GM19035 (cell line): ENCODE data around the gene LRBA.
"Not testable (repeated sequence)": the region's sequence is repeated elsewhere in the genome, so short reads cannot be mapped to it uniquely, and the experiment has no call there.

Experiments used
- ATAC-seq: cut with Tn5 transposase; IDR thresholded peaks from one replicate; pipeline ENCODE4 v1.9.1; 2021; ENCODE audit not compliant: unreplicated experiment

The LRBA gene

GRCh38 chr4:150386415-150386814, 628.7 kb downstream of the LRBA start:
- not testable (repeated sequence) for ATAC-seq

GRCh38 chr4:150385606-150386005, 629.5 kb downstream of the LRBA start:
- no peak for ATAC-seq

DNA sequence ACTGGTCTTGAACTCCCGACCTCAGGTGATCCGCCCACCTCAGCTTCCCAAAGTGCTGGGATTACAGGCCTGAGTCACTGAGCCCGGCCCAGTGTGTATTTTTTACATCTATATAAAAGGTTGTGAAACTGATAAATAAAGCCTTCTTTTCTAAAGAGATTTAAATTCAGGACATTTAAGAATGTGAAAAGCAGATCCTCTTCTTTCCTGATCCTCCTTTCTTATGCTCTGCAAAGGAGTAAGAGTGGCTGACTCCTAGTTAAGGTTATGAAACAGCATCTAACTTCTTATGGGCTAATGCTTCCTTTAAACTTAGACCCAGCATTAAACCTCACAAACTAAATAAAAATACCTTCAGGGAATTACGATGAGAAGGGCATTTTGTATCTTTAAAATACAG, 630.8 kb downstream of the LRBA start:
- ATAC-seq = no peak

DNA sequence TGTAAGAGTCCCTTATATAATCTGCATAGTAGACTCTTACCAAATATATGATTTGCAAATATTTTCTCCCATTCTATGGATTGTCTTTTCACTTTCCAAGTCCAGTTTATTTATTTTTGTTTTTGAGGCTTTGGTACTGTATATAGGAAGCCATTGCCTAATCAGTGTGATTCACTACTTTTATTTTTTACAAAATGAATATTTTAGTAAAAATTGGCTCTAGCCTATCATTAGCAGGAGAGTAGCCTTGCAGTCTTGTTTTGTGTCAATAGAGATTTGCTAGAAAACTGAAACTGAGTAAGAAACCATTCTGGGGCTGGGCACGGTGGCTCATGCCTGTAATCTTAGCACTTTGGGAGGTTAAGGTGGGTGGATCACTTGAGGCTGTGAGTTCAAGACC, 633.1 kb downstream of the LRBA start:
- no peak for ATAC-seq

DNA sequence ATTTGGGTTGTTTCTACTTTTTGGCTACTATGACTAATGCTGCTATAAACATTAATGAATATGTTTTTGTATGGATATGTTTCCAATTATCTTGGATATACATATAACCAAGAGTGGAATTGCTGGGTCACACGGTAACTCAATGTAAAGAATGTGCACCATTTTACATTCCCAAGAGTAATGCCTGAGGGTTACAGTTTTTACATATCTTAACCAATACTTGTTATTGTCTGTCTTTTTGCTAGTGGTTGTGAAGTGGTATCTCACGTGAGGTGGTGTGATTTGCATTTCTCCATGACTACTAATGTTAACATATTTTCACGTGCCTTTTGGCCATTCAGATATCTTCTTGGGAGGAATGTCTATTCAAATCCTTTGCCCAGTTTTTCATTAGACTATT, 633.5 kb downstream of the LRBA start:
- no peak for ATAC-seq

GRCh38 chr4:150381036-150381435, 634.0 kb downstream of the LRBA start:
- ATAC-seq = no peak

DNA sequence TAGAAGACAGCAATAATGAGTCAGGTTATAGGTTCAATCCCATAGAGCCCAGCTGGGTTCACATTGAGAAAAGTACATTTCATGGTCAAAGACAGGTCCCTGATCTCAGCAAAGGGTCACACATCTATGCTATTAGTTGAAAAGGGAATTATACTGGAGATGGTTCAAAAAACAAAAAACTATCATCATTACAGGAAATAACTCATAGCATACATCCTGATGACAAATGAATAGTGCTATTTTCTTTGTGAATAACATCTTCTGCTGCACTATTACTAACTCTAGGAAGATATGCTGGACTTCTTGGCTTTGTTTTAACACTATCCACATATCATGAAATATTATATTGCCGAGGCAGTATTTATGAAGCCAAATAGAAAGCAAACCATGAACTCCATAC, 635.6 kb downstream of the LRBA start:
- no peak for ATAC-seq

DNA sequence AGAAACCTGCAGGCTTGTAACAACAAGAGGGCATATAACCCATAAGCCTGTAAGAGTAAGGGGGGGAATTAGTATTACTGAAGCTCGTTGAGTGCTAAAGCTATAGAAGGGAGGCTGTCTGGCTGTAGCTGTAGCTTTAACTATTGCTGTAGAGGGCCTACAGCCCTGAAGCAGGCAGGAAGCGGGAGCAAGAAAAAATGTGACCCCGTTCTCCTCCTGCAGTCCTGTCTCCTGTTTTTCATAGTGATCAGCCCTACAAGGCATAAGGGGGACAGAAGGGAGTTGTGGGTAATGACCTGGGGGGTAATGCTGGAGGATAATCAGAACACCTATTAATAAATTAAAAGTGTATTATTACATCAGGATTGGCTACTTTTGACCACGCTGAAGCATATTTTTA, 640.1 kb downstream of the LRBA start:
- no peak for ATAC-seq

GRCh38 chr4:150371869-150372268, 643.2 kb downstream of the LRBA start:
- no peak for ATAC-seq

DNA sequence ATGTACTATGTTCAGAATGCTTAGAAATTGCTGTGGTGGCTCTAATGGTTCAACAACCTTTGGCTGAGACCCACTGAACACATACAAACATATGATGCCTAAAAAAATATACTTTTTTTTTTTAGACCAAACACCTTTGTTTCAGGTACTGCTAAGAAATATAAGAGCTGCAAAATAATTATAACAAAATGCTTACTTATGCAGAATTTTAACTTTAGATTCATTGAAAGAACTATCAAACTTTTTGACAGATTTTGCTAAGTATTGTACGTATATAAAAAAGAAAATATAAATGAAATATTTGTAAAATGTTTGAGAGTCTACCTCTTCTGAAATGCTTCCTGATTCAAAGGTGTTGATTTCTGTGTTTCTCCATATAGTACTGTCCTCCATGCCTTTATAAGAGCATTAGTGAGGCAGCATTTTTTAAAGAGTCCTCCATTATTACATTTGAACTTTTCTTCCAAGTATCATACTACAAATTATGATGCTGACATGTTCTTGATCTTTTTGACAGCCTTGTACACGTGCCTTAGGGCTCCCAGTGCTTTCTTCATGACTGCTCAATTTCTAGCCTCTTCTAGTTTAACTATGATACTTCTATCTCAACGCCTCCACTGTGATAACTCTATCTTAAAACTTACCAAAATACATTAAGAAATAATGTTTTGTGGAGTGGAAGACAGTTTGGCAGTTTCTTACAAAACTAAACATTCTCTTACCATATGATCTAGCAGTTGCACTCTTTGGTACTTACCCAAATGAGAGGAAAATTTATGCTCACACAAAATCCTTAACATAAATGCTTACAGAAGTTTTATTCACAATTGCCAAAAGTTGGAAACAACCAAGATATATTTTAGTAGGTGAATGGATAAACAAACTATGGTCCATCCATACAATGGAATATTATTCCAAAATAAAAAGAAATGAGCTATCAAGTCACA, 645.4 kb downstream of the LRBA start:
- no peak for ATAC-seq

- no peak for ATAC-seq
Measured at GRCh38 chr4:150368667-150369066, 646.4 kb downstream of the LRBA start.

DNA sequence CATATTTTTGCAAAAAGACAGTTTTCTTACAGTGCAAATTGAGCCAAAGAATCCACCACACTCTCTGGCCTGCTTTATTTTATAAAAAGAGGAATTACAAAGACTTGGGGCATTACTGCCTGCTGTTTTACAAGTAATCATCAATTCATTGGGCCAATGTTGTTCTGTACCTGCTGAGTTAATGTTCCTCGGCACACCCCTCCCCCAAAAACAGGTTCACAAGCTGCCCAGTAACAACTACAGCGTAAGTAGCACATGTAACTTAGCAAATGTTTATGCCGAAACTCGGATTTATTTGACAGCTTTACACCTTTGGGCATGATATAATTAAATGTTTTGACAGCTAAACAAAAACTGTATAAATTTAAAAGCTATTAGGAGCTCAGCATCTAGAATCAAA, 647.8 kb downstream of the LRBA start:
- no peak for ATAC-seq

- peak; percentile 39 for ATAC-seq
Measured at GRCh38 chr4:150366487-150366999, 648.5 kb downstream of the LRBA start.

DNA sequence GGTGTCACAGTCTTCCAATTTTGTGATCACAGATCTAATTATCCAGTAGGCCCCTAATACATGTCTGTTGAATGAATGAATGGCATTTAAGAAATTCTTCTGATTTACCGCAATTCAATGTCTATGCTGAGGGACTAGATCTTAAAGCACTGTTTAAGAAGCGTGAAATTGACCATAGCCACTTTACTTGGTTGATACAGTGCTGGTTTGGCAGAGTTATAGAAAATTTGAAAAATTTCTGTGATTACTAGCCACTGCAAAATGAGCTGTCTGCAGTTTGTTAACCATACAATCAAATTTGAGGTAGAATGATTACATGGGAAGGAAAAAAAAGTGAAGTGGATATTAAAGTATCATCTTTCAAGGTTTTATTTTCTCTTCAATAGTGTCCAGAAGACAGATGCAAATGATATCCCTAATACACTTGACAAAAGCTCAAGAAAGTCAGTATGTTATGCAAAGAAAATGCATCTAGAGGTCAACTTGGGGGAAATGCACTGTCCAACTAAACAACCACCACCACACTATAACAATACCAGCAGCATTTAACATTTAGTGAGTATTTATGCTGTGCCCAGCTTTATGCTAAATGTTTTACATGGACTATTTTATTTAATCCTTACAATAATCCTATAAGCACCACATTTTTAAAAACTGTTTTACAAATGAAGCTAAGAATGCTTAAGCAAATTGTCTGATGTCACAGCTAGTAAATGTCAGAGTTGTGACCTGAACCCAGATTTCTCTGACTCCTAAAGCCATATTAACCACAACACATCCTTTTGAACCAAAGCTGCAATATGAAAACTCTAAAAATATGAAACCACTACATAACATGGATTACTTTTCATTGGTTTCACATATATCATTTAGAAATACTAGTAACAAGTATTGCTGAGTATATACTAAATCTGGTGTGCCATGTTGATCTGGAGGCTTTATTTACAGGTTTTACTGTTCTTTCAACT, 651.1 kb downstream of the LRBA start:
- no peak for ATAC-seq

GRCh38 chr4:150358691-150359090, 656.4 kb downstream of the LRBA start:
- ATAC-seq = no peak

GRCh38 chr4:150357829-150358228, 657.3 kb downstream of the LRBA start:
- no peak for ATAC-seq

GRCh38 chr4:150355858-150356455, 659.1 kb downstream of the LRBA start:
- no peak for ATAC-seq

DNA sequence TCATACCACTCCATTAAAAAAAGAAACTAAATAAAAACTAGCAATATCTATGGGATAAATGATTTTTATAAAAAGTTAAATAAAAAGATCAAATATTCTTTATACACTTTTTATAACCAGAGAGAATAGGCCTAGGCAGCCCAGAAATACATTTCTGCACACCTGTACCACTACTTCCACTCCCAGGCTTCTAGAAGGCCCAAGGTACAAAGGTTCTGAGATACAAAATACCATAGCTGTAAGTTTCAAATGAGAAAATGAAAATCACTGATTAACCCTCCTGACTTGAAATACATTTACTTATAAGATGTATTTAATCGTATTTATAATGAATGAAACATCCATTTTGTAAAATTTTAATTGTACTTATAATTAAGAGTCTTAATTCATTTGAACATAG, 659.7 kb downstream of the LRBA start:
- ATAC-seq = no peak

- no peak for ATAC-seq
Measured at GRCh38 chr4:150354214-150354796, 660.8 kb downstream of the LRBA start.

DNA sequence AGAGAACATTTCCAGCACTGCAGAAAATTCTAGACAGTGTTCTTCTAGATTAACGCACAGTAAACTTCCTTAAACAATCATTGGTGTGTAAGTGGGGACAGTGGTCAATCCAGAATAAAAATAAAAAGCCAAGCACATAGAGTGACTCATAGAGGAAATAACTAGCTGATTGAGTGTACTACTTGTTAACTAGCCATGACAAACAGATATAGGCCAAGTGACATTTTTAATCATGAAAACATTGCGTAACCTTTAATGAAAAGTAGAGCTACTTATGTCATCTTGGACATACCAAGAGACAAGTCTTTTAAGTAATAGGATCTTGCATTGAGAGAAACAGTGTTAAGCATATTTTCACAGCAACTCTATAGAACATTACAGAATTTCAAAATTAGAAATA, 667.0 kb downstream of the LRBA start:
- ATAC-seq = no peak
